AG04450 (cell line): ENCODE results near the gene NDNF. TPM values are rescaled to one million over a fixed set of nuclear protein-coding genes. Genes with fewer than 3 reads are reported as not detected.

Experiments used
- CTCF ChIA-PET: fragments of 300-600, 350-600 bp; formaldehyde crosslinking; extraction: SDS; loops from one replicate; lab custom pipeline; 2022; ENCODE audit warnings: antibody characterized with exemption, inconsistent platforms; lab: Charles Lee
- POLR2A ChIA-PET: fragments of 350-600 bp; formaldehyde crosslinking; extraction: SDS; loops from one replicate; lab custom pipeline; 2021; ENCODE audit warnings: antibody characterized with exemption, inconsistent platforms; lab: Yijun Ruan, JAX
- DNase-seq: peaks from one replicate; pipeline ENCODE4 v3.0.0-alpha.2; 2011; ENCODE audit warnings: low read depth, low spot score
- H3K27ac ChIP-seq: one replicate; pipeline ENCODE4 v1.5.1; 2012; ENCODE audit warnings: low read depth, low read length, control low read depth
- H3K27me3 ChIP-seq: one replicate; pipeline ENCODE4 v1.6.0; 2012; ENCODE audit warnings: low read length; ENCODE audit not compliant: control insufficient read depth, insufficient read depth
- H3K4me3 ChIP-seq: 2 replicates; pipeline ENCODE4 v1.5.1; 2011; ENCODE audit warnings: mild to moderate bottlenecking, low read depth, low read length, control low read depth
- H3K9me3 ChIP-seq: 2 replicates; pipeline ENCODE4 v1.5.1; 2012; ENCODE audit warnings: low read length; ENCODE audit not compliant: control insufficient read depth, insufficient read depth
- polyA plus RNA-seq: library from polyadenylated mRNA; depleted of rRNA; stranded (reverse); fragments of >200 nt; gene quantifications from 2 replicates; pipeline ENCODE4 v1.2.3, GENCODE V29; 2011
- TF ChIP-seq, protein P1 (sequence below): IDR thresholded peaks from 2 replicates; pipeline ENCODE4 v1.5.1; 2011; ENCODE audit warnings: low read depth, low read length, control low read depth, inconsistent platforms

Gene NDNF
- polyA plus RNA-seq, 1 experiment, result not detected

DNA sequence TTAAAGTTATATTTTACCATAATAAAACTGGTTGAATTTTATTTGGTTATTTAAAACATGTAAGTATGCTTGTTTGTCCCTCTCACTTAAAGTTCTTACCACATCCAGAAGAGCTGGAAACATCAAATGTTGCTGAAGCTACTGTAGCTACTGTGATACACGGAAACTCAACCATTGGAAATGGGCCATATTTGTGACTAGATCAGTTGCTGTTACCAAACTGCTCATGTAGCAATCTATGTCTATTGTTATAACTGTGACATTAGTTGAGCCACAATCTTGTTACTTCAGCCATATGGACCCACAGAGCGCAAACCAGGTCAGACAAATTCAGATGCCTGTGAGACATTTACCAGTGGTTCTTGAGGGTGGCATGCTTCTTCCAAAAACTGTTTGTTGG lies 41.6 kb downstream of the NDNF start:
- CTCF ChIA-PET, result no interaction called here
- Histone ChIP-seq H3K9me3 (no peaks in the 10 kb centered on the region), H3K4me3 (no peak overlapping the region), H3K27ac (no peak overlapping the region), H3K27me3 (no peaks in the 10 kb centered on the region)
- POLR2A ChIA-PET, result no interaction called here
- TF ChIP-seq, protein P1, sequence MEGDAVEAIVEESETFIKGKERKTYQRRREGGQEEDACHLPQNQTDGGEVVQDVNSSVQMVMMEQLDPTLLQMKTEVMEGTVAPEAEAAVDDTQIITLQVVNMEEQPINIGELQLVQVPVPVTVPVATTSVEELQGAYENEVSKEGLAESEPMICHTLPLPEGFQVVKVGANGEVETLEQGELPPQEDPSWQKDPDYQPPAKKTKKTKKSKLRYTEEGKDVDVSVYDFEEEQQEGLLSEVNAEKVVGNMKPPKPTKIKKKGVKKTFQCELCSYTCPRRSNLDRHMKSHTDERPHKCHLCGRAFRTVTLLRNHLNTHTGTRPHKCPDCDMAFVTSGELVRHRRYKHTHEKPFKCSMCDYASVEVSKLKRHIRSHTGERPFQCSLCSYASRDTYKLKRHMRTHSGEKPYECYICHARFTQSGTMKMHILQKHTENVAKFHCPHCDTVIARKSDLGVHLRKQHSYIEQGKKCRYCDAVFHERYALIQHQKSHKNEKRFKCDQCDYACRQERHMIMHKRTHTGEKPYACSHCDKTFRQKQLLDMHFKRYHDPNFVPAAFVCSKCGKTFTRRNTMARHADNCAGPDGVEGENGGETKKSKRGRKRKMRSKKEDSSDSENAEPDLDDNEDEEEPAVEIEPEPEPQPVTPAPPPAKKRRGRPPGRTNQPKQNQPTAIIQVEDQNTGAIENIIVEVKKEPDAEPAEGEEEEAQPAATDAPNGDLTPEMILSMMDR, result no peak
- no peak for DNase-seq

DNA sequence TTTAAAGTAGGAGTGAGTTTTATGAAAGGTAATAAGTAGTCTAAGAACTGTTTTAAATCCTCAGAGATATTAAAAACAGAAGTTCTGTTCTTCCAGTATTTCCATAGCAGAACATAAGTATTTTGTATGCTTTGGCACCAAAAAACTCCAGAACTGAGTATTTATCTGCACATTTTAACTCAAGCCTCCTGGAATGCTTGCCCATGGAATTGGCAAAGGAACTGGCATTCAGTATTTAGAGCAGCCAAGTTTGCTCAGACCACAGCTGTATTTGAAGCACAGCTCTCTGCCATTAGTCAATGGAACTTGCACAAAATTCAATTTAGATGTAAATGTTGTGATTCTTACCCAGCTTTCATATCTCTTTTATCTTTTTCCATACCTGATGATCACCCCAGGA lies 42.2 kb downstream of the NDNF start:
- POLR2A ChIA-PET, result no interaction called here
- TF ChIP-seq, protein P1, result no peak
- DNase-seq, result no peak
- no peak overlapping the region for H3K27ac ChIP-seq
- H3K27me3 ChIP-seq, result no peaks in the 10 kb centered on the region
- CTCF ChIA-PET, result no interaction called here
- no peaks in the 10 kb centered on the region for H3K9me3 ChIP-seq
- H3K4me3 ChIP-seq, result no peak overlapping the region

DNA sequence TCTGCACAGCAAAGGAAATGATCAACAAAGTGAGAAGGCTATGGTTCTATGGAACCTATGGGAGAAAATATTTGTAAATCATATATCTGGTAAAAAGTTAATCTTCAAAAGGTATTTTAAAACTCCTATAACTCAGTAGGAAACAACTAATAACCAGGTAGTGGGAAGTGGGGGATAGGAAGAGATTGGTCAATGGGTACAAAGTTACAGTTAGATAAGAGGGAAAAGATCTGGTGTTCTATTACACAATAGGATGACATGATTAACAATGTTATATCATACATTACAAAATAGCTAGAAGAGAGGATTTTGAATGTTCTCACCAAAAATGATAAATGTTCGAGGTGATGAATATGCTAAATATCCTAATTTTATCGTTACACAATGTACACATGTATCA lies 46.3 kb downstream of the NDNF start:
- TF ChIP-seq, protein P1, result no peak
- CTCF ChIA-PET, result no interaction called here

DNA sequence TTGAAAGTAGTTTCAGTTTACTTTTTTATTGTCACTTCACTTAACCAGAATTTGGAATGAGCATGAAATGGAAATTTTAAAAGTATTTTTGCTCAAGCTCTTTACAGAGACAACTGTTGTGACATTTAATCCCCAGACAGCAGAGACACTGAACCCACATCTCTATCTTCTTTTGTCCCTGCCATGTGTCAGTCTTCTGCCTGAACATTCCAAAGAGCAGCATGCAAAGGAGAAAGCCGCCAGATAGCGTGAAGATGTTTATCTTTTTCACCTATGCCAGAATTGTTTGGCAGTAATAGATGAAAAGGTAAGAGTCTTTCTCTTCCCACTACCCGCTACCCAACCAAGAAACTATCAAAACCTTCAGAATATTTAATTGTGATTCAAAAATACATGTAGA lies 46.8 kb downstream of the NDNF start:
- H3K4me3 ChIP-seq, result no peak overlapping the region
- ChIA-PET POLR2A (no interaction called here), CTCF (no interaction called here)
- DNase-seq, result no peak
- H3K27me3 ChIP-seq, result no peaks in the 10 kb centered on the region
- TF ChIP-seq, protein P1, result no peak
- no peak overlapping the region for H3K27ac ChIP-seq
- no peaks in the 10 kb centered on the region for H3K9me3 ChIP-seq

More for the DNA sequence above, 46.3 kb downstream of the NDNF start:
- DNase-seq, result no peak
- Histone ChIP-seq H3K27me3 (no peaks in the 10 kb centered on the region), H3K9me3 (no peaks in the 10 kb centered on the region), H3K27ac (no peak overlapping the region), H3K4me3 (no peak overlapping the region)
- POLR2A ChIA-PET, result no interaction called here

DNA sequence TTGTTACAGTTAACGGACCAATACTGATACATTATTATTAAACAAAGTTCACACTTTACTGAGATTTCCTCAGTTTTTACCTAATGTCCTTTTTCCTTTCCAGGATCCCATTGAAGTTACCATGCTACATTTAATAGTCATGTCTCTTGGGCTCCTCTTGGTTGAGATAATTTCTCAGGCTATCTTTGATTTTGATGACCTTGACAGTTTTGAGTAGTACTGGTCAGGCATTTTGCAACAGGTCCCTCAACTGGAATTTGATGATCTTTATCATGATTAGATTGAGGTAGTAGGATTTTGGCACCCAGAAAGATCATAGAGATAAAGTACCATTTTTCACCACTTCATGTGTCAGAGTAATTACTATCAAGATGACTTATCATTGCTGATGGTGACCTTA lies 53.8 kb downstream of the NDNF start:
- no peaks in the 10 kb centered on the region for H3K27me3 ChIP-seq
- no peak overlapping the region for H3K27ac ChIP-seq
- TF ChIP-seq, protein P1, result no peak
- no peaks in the 10 kb centered on the region for H3K9me3 ChIP-seq
- CTCF ChIA-PET, result no interaction called here
- no peak for DNase-seq
- POLR2A ChIA-PET, result no interaction called here
- no peak overlapping the region for H3K4me3 ChIP-seq
